Transverse colon (tissue), 3 donors: Measurements from ENCODE around the gene PLAU.

Experiments used
- EP300 ChIP-seq: sonication (generic); formaldehyde crosslinking; IDR thresholded peaks from one replicate; pipeline ENCODE4 v1.6.1; 2017; ENCODE audit warnings: antibody characterized with exemption, low read depth
- POLR2AphosphoS5 ChIP-seq, 3 donors: sonication (generic); formaldehyde crosslinking; IDR thresholded peaks; one replicate each; pipeline ENCODE4 v1.6.1; 2016; ENCODE audit warnings: antibody characterized with exemption in 3 of 3

DNA sequence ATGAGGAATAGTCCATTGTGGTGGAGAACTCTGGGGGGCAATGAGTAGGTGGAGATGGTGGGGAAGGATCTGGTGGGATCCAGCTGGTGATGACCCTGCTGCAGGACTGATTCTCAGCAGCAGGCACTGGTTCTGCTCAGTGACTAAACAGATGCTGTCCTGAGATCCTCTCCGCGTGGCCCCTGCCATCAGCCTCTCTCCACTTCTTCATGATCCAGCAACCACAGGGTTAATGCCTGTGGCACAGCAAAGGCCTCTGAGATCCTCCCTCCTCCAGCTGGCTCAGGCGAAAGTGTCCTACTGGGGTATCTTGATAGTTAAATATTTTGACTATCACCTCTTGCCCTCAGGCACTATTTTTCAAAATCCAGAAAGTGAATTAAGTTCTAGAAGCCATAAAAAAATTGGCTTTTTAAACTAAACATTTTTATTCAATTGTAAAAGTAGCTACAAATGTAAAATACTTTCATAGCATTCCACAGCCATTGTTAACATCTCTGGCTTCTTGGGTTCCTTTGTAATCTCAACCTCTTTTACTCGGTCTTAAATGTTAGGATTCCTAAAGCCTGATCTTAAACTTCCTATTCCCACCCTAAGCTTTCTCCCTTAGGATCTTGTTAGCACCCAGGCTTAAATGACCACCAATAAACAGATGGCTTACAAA lies 13.1 kb downstream of the PLAU start:
- TF ChIP-seq EP300: no peak
- TF ChIP-seq POLR2AphosphoS5 (IDR thresholded peaks at IDR 0.05): no peak
